Brain microvascular endothelial cell (primary cell): ENCODE data around the gene WNT10A.

ENCODE experiments used
- DNase-seq: peaks from one replicate; pipeline ENCODE4 v3.0.0-alpha.2; 2020
- H3K27ac ChIP-seq: fragments of 250-450 bp; sonication (Bioruptor Pico); 2 replicates; pipeline ENCODE4 v1.5.1; 2020; ENCODE audit warnings: mild to moderate bottlenecking, moderate library complexity
- H3K27me3 ChIP-seq: fragments of 250-450 bp; sonication (Bioruptor Pico); replicated peaks from 2 replicates; pipeline ENCODE4 v1.5.1; 2020; ENCODE audit warnings: mild to moderate bottlenecking
- H3K36me3 ChIP-seq: fragments of 250-450 bp; sonication (Bioruptor Pico); replicated peaks from 2 replicates; pipeline ENCODE4 v1.5.1; 2020; ENCODE audit warnings: mild to moderate bottlenecking
- H3K4me3 ChIP-seq: 2 replicates; pipeline ENCODE4 v1.5.1; 2011; ENCODE audit warnings: low read depth, mild to moderate bottlenecking, control low read depth, low read length, moderate library complexity
- CTCF ChIP-seq: IDR thresholded peaks from 2 replicates; pipeline ENCODE4 v1.5.1; 2011; ENCODE audit warnings: low read depth, mild to moderate bottlenecking, moderate library complexity, low read length, control low read depth, inconsistent platforms; ENCODE audit errors: missing control alignments
- in situ Hi-C: cut with HindIII; loops from 2 replicates; pipeline ENCODE4 v1.10.0; 2017; ENCODE audit warnings: low sequenced_read_pairs, low pct_ligation_motif_present

The WNT10A gene

GRCh38 chr2:218880102-218880858 is at the start of gene WNT10A:
Gene WNT10A, plus strand, starts transcription at chr2:218880852. Its CDS starts 144 bp downstream, at chr2:218880996.
- in situ Hi-C loops, result no loop called here
- Histone ChIP-seq H3K4me3 (no peak within 1 kb of the TSS), H3K27ac (no peak within 1 kb of the TSS), H3K27me3 (peaks cover 86% of the 10 kb centered on the region), H3K36me3 (no peaks in the 10 kb centered on the region)
- no peak for TF ChIP-seq CTCF
- DNase-seq, result no peak

GRCh38 chr2:218831378-218831990 is 49.2 kb upstream of the WNT10A start, which contains the start of gene PRKAG3:
Gene PRKAG3, minus strand, starts transcription at chr2:218831803.
- in situ Hi-C loops, result no loop called here
- Histone ChIP-seq H3K27me3 (peaks cover 31% of the 10 kb centered on the region), H3K4me3 (no peak within 1 kb of the TSS), H3K36me3 (no peaks in the 10 kb centered on the region), H3K27ac (no peak within 1 kb of the TSS)
- no peak for DNase-seq
- no peak for TF ChIP-seq CTCF

- Histone ChIP-seq H3K4me3 (no peak overlapping the region), H3K27ac (no peak overlapping the region), H3K27me3 (peaks cover 31% of the 10 kb centered on the region), H3K36me3 (no peaks in the 10 kb centered on the region)
- TF ChIP-seq CTCF, result no peak
- in situ Hi-C loops, result no loop called here
- no peak for DNase-seq
These were observed 48.6 kb upstream of the WNT10A start for GRCh38 chr2:218832081-218832480.

GRCh38 chr2:218832520-218832919 is 48.1 kb upstream of the WNT10A start:
- no peak for DNase-seq
- in situ Hi-C loops, result no loop called here
- no peaks in the 10 kb centered on the region for H3K36me3 ChIP-seq
- no peak overlapping the region for H3K27ac ChIP-seq
- H3K27me3 ChIP-seq, result peaks cover 31% of the 10 kb centered on the region
- no peak for TF ChIP-seq CTCF
- H3K4me3 ChIP-seq, result no peak overlapping the region

- H3K27me3 ChIP-seq, result peaks cover 30% of the 10 kb centered on the region
These were observed 47.5 kb upstream of the WNT10A start for GRCh38 chr2:218833023-218833609.

More at GRCh38 chr2:218833023-218833609, 47.5 kb upstream of the WNT10A start:
- Histone ChIP-seq H3K36me3 (no peaks in the 10 kb centered on the region), H3K27ac (no peak overlapping the region), H3K4me3 (no peak overlapping the region)
- in situ Hi-C loops, result no loop called here
- TF ChIP-seq CTCF, result no peak
- DNase-seq, result no peak
